Measurements from ENCODE around the gene STAC3. TPM values are rescaled to one million over a fixed set of nuclear protein-coding genes. Genes with fewer than 3 reads are reported as not detected.

The STAC3 gene
- total and polyA plus RNA-seq, 9 of the 15 experiments (the other 6 are each of a cell fraction or from before 2014, with no cell fraction given): 0.45 to 6.4 (median 3.3) TPM

- TF ChIP-seq ARID4B (CRISPR knock-in tag; IDR thresholded peaks at IDR 0.05) (no peak), DMBX1 (CRISPR knock-in tag; IDR thresholded peaks at IDR 0.05; ENCODE audit: borderline replicate concordance) (no peak), CBX1 (IDR thresholded peaks at IDR 0.05; ENCODE audit: low read depth) (peak; percentile 59; the same call in 1 of the 2 replicates), NFIX (CRISPR knock-in tag; IDR thresholded peaks at IDR 0.05; ENCODE audit: low read depth) (no peak), RNF2 (IDR thresholded peaks at IDR 0.05) (no peak), CBFA2T2 (conservative IDR thresholded peaks at IDR 0.05) (no peak), MTA2 (IDR thresholded peaks at IDR 0.05; ENCODE audit: low read depth) (no peak), ZNF717 (CRISPR knock-in tag; IDR thresholded peaks at IDR 0.05) (no peak), JUNB (CRISPR knock-in tag; conservative IDR thresholded peaks at IDR 0.05) (no peak), ZNF512 (tag; IDR thresholded peaks at IDR 0.05) (no peak), ATF6 (CRISPR knock-in tag; IDR thresholded peaks at IDR 0.05) (no peak), POLR2A (conservative IDR thresholded peaks at IDR 0.05) (peak; percentile 41; the same call in 1 of the 2 replicates), SRSF3 (IDR thresholded peaks at IDR 0.05; ENCODE audit: insufficient read depth, low read length) (no peak), CREB3 (tag; conservative IDR thresholded peaks at IDR 0.05; ENCODE audit: low read depth) (no peak), ZNF586 (CRISPR knock-in tag; conservative IDR thresholded peaks at IDR 0.05) (no peak), POLR2G (IDR thresholded peaks at IDR 0.05; ENCODE audit: low read depth, low read length) (peak; percentile 80), CHD2 (IDR thresholded peaks at IDR 0.05; ENCODE audit: low read depth, low read length) (no peak), POLR2AphosphoS5 (IDR thresholded peaks at IDR 0.05; ENCODE audit: control insufficient read depth, insufficient read depth, low read depth, low read length) (peak; percentile 29; the same call in 1 of the 2 replicates), SRF (CRISPR knock-in tag; IDR thresholded peaks at IDR 0.05) (no peak)
These were observed 15.8 kb downstream of the STAC3 start (continued) for GRCh38 chr12:57235017-57235727.
